ENCODE measurements around the gene MRPL52.

DNA sequence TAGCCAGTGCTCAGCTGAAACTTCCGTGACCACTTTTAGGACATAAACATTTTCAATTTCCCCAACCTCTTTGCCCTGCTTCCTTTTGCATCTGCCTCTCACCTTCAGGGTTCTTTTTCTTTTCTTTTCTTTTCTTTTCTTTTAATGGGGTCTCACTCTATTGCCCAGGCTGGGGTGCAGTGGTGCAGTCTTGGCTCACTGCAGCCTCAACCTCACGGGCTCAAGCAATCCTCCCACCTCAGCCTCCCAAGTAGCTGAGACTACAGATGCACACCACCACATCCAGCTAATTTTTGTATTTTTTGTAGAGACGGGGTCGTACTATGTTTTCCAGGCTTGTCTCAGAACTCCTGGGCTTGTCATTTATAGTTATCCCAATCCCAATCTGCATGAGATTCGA, 37.2 kb downstream of the MRPL52 start:
- TF ChIP-seq, protein P1, sequence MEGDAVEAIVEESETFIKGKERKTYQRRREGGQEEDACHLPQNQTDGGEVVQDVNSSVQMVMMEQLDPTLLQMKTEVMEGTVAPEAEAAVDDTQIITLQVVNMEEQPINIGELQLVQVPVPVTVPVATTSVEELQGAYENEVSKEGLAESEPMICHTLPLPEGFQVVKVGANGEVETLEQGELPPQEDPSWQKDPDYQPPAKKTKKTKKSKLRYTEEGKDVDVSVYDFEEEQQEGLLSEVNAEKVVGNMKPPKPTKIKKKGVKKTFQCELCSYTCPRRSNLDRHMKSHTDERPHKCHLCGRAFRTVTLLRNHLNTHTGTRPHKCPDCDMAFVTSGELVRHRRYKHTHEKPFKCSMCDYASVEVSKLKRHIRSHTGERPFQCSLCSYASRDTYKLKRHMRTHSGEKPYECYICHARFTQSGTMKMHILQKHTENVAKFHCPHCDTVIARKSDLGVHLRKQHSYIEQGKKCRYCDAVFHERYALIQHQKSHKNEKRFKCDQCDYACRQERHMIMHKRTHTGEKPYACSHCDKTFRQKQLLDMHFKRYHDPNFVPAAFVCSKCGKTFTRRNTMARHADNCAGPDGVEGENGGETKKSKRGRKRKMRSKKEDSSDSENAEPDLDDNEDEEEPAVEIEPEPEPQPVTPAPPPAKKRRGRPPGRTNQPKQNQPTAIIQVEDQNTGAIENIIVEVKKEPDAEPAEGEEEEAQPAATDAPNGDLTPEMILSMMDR (conservative IDR thresholded peaks at IDR 0.05) = no peak
- no peak for TF ChIP-seq ZFX (IDR thresholded peaks at IDR 0.05)
